Activated CD8-positive, alpha-beta memory T cell treated with anti-CD3 and anti-CD28 coated beads, Interleukin-2, amount 50 U/mL, for 1 hour (primary cell): ENCODE measurements around the gene PDE6D.
"Not testable (repeated sequence)": the region's sequence is repeated elsewhere in the genome, so short reads cannot be mapped to it uniquely, and the experiment has no call there.

ENCODE experiments used
- DNase-seq: peaks from one replicate; pipeline ENCODE4 v3.0.0-alpha.2; 2020; ENCODE audit errors: extremely low read depth

PDE6D gene

GRCh38 chr2:231720292-231720986 is 60.6 kb downstream of the PDE6D start:
- no peak for DNase-seq

DNA sequence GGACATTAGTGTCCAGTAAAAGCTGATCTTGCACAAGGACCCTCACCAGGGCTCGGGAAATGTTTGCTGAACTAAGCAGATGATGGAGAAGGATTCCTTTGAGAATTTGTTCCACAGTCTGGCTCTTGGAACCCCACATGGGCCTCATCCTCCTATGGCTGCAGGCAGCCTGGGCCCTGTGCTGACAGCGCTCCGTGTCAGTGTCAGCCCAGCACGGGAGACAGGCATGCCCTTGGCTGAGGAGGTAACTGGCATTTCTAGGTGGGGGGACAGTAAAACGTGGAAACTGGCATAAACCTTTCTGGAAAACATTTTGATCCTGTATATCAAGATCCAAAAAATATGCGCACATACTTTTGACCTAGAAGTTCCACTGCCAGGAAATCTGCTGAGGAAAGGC is 62.3 kb downstream of the PDE6D start:
- DNase-seq, result no peak

DNA sequence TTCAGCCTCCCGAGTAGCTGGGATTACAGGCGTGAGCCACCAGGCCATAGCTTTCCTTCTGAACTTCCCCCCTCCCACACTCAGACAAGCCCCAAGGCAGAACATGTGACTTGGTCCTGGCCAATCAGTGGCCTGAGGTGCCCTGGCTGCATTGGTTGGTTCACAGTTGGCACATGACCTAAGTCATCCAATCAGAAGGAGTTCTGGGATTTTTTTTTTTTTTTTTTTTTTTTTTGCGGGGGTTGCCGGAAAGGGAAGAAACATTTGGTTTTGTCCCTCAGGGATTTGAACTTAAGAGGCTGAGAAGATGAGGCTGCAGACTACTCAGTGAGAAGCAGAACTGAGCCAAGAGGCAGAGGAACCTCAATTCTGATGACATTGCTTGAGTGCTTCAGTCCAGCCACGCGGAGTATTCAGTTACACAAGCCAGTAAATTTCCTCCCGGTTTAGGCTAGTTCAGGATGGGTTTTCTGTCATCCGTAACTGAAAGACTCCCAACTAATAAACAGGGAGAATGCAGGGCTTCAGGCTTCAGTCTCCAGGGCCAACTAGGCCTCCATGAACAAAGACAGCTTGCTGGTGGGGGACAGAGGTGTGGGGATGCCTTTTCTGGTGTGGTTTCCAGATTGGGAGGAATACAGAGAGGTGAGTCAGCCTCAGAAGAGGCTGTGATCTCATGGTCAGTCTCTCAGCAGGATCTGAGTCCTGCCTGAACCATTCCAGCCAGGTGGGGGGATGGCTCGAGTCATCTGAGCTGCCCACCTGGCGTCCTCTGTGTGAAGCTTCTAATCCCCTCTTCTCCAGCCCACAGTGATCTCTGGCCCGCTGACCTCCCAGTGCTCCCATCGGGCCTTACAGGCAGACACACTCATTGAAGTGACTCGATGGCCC is 63.6 kb downstream of the PDE6D start:
- no peak for DNase-seq

DNA sequence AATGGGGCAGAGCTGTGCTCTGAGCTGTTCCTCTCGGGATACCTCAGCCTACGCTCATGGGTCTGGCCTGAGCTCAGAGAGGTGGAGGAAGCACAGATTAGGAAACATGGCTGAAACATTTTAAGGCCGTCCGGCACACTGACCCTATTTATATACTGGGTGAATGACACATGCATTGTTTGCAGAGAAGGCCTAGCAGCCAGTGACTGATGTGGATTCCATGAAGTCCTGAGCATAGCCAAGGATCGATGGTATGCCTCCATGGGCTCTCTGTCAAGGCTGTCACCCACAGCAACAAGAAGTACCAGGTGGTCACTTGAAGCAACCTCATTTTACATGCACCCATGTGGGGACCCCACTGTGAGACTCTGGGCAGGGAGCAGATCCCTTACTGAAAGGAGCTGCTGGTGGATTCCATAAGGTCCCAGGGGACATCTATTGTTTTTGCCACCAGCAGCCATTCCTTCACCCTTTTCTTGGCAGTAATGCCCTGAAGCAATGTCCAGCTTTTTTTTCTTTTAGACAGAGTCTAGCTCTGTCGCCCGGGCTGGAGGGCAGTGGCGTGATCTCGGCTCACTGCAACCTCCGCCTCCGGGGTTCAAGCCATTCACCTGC is 64.3 kb downstream of the PDE6D start:
- no peak for DNase-seq

DNA sequence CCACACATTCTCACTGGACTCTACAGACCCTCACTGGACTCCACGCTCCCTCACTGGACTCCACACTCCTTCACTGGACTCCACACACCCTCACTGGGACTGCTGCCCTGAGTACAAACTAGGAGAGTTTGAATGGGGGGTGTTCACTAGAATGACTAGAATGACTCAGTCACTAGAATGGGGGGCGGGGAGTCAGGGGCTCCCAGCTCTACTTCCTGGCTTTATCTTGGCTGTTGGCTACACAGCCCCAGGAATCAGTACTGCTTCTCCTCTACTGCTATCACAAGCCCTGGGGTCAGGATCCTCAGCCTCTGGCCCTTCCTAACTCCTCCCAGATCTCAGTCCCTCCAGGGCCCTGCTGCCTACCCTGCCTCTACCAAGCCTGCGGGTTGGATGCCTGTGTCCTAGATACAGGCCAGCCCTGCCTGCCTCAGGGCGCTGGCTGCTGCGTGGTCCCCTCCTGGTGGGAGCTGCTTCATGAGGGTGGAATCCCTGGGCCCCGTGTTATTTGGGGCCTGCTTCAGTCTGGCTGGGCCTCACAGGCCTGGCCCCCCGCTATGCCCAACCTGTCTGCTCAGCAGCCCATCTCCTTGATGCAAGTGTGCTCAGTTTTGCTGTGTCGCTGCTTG is 65.0 kb downstream of the PDE6D start:
- no peak for DNase-seq

DNA sequence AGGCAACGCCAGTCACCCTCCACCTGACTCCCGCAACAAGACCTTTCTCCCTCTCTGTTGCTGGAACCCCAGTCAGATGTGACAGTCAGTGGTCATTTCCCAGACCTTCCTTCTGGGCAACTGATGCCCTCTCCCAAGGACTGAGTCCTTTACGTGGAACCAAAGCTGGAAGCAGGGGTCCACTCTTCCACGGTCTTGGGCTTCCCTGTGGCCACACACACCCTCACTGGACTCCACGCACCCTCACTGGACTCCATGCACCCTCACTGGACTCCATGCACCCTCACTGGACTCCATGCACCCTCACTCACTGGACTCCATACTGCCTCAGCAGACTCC is 65.6 kb downstream of the PDE6D start:
- no peak for DNase-seq

GRCh38 chr2:231714639-231715498 is 66.2 kb downstream of the PDE6D start:
- no peak for DNase-seq

DNA sequence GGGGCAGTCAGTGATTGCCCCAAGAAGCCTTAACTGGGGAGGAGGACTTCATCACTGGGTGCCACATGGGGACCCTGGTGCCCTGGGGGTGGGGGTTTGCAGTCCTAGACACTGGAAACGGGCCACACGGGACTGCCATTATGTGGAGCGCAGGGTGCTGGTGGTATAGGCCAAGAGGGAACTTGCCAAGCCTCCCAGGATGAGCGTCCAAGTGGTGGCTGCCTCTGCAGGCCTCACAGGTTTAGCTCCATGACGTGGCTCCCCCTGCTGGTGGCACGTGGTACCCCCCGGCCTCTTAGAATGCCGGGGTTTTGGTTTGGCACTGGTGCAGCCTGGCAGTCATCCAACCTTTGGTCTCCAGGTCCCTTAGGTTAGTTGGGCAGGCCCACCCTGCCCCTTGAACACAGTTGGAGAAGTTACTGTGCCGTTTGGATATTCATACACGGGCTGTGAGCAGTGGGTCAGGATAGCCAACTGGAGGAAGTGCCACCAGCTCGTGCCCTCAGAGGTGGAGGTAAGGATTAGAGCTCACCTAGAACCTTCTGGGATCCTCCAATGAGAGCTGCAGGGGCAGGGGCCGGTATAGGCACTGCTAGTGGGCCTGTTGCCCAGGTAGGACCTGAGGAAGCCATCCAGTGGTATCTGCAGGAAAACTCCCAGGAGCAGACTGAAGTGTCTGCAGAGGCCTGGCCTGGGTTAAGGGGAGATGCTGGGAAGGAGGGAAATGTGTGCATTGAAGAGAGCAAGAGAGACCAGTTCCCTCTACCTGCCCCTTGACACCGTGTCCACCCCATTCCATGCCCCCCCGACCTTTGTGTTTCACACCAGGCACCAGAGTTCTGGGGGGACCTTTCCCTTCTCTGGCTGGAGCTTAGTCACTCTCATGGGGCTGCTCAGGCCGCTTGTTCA is 67.1 kb downstream of the PDE6D start:
- no peak for DNase-seq

- DNase-seq, result not testable (repeated sequence)
Observed at GRCh38 chr2:231713406-231713729, 67.7 kb downstream of the PDE6D start.

DNA sequence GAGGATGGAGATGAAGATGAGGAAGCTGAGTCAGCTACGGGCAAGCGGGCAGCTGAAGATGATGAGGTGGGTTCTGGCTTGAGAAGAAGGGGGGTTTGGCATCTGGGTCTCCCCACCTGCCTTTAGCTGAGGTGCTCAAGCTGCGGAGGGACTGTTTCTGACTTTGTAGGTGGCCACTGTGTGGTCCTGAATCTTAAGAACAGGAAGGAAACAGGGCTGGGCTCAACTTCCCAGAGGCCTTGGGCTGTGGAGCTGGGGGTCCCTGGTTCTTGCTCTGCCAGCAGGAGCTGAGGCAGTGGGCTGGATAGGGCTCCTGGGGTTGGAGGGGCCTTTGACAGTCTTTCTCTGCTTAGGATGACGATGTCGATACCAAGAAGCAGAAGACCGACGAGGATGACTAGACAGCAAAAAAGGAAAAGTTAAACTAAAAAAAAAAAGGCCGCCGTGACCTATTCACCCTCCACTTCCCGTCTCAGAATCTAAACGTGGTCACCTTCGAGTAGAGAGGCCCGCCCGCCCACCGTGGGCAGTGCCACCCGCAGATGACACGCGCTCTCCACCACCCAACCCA is 68.5 kb downstream of the PDE6D start:
- DNase-seq, result not testable (repeated sequence)

GRCh38 chr2:231711677-231712450 is 69.2 kb downstream of the PDE6D start:
- no peak for DNase-seq

DNA sequence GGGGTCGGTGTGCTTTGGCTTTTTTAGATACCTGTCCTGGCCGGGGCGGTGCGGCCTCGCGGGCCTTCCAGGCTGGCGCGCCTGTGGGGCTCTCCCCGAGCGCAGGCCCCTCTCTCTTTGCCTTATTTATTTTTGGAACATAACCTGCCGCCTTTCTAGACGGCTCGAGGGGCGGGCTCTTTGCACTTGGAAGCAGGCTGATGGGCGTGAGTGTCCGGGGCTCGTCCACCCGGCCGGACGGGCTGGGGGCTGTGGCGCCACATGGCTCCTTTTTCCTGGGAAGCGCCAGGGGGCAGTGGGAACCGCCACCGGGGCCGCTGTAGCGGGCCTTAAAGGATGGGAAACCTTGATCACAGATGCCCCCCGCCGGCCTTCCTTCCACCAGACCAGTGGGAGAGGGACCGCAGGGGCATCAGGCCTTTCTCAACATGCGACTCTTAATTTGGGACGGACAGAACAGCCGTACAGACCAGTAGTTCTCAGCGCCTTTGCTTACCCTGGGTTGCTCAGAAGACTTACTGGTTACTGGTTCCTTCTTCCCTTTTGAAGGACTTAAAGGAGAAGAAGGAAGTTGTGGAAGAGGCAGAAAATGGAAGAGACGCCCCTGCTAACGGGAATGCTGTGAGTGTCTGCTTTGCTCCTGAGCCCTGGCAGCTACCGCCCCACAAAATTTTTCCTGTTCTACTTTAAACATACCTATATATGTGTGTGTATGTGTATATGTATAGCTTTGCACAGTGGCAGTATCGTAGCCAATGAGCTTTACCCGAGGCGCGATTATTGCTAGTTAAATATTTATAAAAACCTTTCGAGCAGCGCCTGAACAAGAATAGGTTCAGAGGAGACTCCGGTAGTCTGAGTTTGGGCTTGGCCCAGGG is 70.0 kb downstream of the PDE6D start:
- DNase-seq, result no peak

DNA sequence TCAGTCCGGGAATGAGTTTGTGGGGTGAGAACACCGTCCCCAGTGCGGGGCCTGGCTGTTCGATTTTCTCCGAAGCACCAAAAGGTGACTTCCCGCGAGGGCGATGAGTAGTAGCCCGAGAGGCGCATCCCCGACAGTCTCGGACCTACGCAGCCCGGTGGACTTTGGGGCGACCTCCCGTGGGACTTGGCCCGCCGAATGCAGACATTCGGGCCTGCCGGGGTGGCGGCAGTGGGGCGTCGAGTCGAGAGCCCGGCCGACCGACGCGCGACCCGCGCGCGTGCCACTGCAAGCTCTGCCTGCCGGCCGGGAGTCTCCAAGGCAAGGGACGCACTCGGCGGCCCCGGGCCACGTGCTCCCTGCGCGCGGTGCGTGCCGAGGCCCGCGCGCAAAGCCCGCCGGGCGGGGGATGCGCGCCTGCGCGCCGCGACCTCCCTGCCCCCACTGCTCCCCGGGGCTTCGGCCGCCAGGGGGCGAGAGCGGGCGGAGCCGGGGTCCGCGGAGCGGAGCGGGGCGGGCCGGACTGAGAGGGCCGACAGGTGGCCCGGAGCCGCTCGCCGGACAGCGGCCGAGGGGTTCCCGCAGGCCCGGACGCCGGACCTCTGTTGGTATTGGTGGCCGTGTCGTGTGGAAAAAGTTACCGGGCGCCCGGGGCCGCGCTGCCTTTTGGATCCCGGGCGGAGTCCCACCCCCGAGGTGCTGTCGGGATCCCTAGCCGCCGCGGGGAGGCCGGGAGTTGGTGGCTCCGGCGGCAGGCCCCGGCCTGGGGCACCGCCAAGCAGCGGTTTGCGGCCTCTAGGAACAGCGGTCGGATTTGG is 70.9 kb downstream of the PDE6D start:
- no peak for DNase-seq

DNA sequence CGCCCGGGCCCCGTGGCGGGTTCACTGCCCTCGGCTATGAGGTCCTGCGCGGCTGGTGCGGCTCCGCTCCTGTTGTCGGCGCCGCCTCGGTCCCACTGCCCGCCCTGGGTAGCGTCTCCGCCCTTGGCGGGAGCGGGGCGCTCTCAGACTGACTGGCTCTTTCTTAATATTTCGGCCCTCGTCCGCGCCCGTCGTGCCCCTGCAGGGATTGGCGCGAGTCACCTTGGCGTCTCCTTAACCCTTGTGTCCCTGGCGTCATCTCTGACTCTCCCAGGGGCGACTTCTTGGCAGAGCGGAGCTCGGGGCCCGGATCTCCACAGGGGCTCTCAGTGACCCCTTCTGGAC is 71.5 kb downstream of the PDE6D start:
- DNase-seq, result no peak

DNA sequence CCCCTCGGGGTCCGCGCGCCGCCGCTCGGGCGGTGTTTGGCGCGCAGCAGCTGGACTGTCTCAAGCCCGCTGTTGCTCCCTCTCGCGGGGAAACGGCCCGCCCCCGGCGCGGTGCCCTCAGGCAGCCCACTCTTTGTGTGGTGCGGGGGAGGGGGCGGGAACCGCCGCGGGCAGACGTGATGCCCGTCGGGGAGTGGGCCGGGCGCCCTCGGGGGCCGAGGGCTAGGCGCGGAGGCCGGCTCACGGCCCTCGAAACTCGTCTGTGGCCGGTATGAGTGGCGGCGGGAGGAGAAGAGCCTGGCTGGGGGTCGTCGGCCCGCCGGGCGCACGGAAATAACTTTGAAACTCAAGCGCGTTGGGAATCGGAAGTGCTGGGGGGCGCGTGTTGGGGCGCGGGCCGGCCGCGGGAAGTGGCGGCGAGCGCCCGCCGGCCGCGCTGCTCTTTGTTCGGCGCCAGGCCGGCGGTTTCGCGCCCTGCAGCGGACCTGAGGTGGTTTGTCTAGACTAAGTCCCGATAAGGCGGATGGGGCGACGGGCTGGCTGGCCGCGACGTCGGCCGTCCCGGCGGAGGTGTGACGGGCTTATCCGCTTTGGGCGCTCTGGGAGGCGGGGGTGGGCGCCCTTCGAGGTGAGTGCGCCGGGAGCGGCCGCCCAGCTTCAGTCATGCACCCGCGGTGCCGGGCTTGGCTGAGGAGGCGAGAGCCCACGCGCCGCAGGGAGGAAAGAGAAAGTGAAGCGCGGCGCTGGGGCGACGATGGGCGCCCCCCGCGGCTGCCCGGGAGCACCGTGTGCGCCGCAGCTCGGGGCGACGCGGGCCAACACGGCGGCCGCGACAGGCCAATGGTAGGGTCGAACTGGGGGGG is 72.1 kb downstream of the PDE6D start:
- DNase-seq, result no peak

DNA sequence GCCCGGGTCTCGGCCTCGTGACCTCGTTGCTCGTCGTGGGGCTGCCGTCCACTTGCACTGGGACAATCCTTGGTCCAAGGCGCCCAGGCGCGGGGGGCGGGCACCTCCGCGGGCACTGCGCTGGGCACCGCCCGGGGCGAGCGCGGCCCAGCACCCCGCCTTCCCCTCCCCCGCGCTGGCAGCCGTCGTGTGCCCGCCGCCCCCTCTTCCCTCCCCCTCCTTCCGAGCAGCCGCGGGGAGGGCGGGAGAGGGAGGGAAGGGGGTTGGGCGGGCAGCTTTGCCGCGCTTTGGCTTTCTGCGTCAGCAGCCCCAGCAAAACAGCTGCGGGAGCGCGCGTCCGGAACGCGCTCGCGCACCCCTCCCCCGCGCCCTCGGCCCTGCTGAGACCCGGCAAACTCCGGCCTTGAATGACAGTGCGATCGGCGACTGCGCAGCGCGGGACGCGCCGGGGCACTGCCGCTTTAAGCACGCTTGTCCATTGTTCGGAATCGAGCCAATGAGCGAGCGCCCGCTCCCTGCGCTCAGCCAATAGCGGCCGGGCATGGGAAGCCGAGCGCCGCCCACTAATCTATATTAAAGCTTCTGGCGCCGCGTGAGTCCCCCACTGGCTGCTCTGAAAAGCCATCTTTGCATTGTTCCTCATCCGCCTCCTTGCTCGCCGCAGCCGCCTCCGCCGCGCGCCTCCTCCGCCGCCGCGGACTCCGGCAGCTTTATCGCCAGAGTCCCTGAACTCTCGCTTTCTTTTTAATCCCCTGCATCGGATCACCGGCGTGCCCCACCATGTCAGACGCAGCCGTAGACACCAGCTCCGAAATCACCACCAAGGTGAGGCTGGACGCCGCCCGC is 72.9 kb downstream of the PDE6D start, which contains the start of gene PTMA:
TSS of gene PTMA (plus strand) at position 599 of the 846 bp plus-strand sequence. CDS start at position 781, 182 bp downstream.
- DNase-seq, result peak; percentile 98
